ENCODE data around the gene CHRNB2.

The CHRNB2 gene

DNA sequence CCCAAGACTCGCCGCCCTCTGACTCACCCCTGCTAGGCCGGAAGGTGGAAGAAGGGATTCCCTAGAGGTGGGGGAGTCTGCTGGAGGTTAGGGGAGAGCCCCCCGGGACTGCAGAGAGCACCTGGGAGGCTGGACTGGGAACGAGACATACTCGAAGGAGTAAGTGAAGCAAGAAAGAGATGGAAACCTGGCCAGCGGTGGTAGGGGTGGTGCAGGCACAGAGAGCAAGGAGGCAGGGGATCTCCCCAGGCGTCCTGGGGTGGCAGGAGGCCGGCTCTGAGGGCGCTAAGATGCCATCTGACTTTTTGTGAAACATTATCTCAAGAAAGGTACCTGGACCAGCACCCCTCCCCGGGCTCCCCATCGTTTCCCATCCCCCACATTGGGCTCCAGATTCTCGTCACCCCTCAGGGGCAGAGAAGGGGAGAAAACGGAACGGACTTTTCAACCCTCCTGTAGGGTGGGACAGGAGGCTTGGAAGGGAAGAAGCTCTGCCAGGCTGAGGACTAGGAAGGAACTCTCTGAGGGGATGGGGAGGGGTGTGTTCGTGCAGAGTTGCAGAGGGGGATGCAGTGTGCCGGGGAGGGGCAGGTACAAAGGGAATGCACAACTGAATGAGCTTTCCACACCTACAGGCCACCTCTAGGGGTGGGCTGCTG, 708 bp downstream of the CHRNB2 start:
- peaks cover 12% of the 10 kb centered on the region for H3K4me1 ChIP-seq (ENCODE audit: control insufficient read depth, insufficient read depth, low read length)
- no peaks in the 10 kb centered on the region for H3K36me3 ChIP-seq (ENCODE audit: control insufficient read depth, insufficient read depth, low read length)
- H3K27ac ChIP-seq (ENCODE audit: insufficient read depth, low read depth, low read length, poor library complexity, severe bottlenecking) = no peak overlapping the region
- H3K27me3 ChIP-seq (ENCODE audit: control insufficient read depth, insufficient read depth, low read length, poor library complexity, severe bottlenecking) = peaks cover 30% of the 10 kb centered on the region
- WGBS, 2 experiments = 52% methylated on average over 17 of the region's 17 CpGs
- H3K9me3 ChIP-seq (ENCODE audit: control insufficient read depth, low read length) = no peaks in the 10 kb centered on the region
- H3K4me3 ChIP-seq (ENCODE audit: insufficient read depth, low read depth, low read length) = peak overlapping the region; percentile 40

- peaks cover 12% of the 10 kb centered on the region for H3K4me1 ChIP-seq (ENCODE audit: control insufficient read depth, insufficient read depth, low read length)
- no peak overlapping the region for H3K27ac ChIP-seq (ENCODE audit: insufficient read depth, low read depth, low read length, poor library complexity, severe bottlenecking)
- H3K27me3 ChIP-seq (ENCODE audit: control insufficient read depth, insufficient read depth, low read length, poor library complexity, severe bottlenecking) = peaks cover 27% of the 10 kb centered on the region
- H3K36me3 ChIP-seq (ENCODE audit: control insufficient read depth, insufficient read depth, low read length) = no peaks in the 10 kb centered on the region
- 96% methylated on average over 59 of the region's 59 CpGs for WGBS, 2 experiments
- H3K4me3 ChIP-seq (ENCODE audit: insufficient read depth, low read depth, low read length) = no peak overlapping the region
- H3K9me3 ChIP-seq (ENCODE audit: control insufficient read depth, low read length) = no peaks in the 10 kb centered on the region
These were observed 3.8 kb downstream of the CHRNB2 start for GRCh38 chr1:154571244-154571963.

DNA sequence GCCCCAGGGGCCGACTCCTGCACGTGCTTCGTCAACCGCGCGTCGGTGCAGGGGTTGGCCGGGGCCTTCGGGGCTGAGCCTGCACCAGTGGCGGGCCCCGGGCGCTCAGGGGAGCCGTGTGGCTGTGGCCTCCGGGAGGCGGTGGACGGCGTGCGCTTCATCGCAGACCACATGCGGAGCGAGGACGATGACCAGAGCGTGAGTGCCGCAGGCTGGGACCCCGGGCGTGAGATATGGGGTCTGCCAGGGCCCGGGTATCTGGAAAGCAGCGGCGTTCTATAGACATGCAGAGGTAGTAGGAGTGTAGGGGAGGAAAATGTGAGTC, 4.3 kb downstream of the CHRNB2 start:
- H3K9me3 ChIP-seq (ENCODE audit: control insufficient read depth, low read length) = no peaks in the 10 kb centered on the region
- H3K27me3 ChIP-seq (ENCODE audit: control insufficient read depth, insufficient read depth, low read length, poor library complexity, severe bottlenecking) = peaks cover 24% of the 10 kb centered on the region
- WGBS, 2 experiments = 95% methylated on average over 29 of the region's 29 CpGs
- peaks cover 12% of the 10 kb centered on the region for H3K4me1 ChIP-seq (ENCODE audit: control insufficient read depth, insufficient read depth, low read length)
- no peak overlapping the region for H3K27ac ChIP-seq (ENCODE audit: insufficient read depth, low read depth, low read length, poor library complexity, severe bottlenecking)
- H3K4me3 ChIP-seq (ENCODE audit: insufficient read depth, low read depth, low read length) = no peak overlapping the region
- no peaks in the 10 kb centered on the region for H3K36me3 ChIP-seq (ENCODE audit: control insufficient read depth, insufficient read depth, low read length)

- Histone ChIP-seq H3K27me3 (ENCODE audit: control insufficient read depth, insufficient read depth, low read length, poor library complexity, severe bottlenecking) (peaks cover 18% of the 10 kb centered on the region), H3K9me3 (ENCODE audit: control insufficient read depth, low read length) (no peaks in the 10 kb centered on the region), H3K27ac (ENCODE audit: insufficient read depth, low read depth, low read length, poor library complexity, severe bottlenecking) (no peak overlapping the region), H3K4me3 (ENCODE audit: insufficient read depth, low read depth, low read length) (no peak overlapping the region), H3K4me1 (ENCODE audit: control insufficient read depth, insufficient read depth, low read length) (peaks cover 12% of the 10 kb centered on the region), H3K36me3 (ENCODE audit: control insufficient read depth, insufficient read depth, low read length) (no peaks in the 10 kb centered on the region)
- WGBS, 2 experiments = 84 to 86% methylated on average over 10 of the region's 10 CpGs
These were observed 5.0 kb downstream of the CHRNB2 start for GRCh38 chr1:154572468-154573167.

DNA sequence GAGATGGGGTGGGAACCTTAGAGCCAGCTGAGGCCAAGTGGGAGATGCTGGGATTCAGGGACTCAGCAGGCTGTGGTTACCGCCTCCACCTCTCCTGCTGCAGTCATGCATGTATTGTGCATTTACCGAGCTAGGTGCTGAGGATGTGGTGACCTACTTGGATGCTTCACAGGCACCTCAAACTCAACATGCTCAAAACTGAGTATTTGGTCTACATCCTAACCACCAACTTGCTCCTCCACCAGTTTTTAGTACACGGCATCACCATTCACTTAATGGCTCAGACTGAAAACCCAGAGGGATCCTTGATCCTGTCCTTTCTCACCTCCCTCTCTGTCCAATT, 5.6 kb downstream of the CHRNB2 start:
- no peak overlapping the region for H3K4me3 ChIP-seq (ENCODE audit: insufficient read depth, low read depth, low read length)
- peaks cover 10% of the 10 kb centered on the region for H3K4me1 ChIP-seq (ENCODE audit: control insufficient read depth, insufficient read depth, low read length)
- peaks cover 15% of the 10 kb centered on the region for H3K27me3 ChIP-seq (ENCODE audit: control insufficient read depth, insufficient read depth, low read length, poor library complexity, severe bottlenecking)
- no peak overlapping the region for H3K27ac ChIP-seq (ENCODE audit: insufficient read depth, low read depth, low read length, poor library complexity, severe bottlenecking)
- 90 to 92% methylated on average over 3 of the region's 3 CpGs for WGBS, 2 experiments
- H3K9me3 ChIP-seq (ENCODE audit: control insufficient read depth, low read length) = no peaks in the 10 kb centered on the region
- no peaks in the 10 kb centered on the region for H3K36me3 ChIP-seq (ENCODE audit: control insufficient read depth, insufficient read depth, low read length)

GRCh38 chr1:154574716-154575115, 7.1 kb downstream of the CHRNB2 start:
- no peak overlapping the region for H3K27ac ChIP-seq (ENCODE audit: insufficient read depth, low read depth, low read length, poor library complexity, severe bottlenecking)
- no peaks in the 10 kb centered on the region for H3K9me3 ChIP-seq (ENCODE audit: control insufficient read depth, low read length)
- peaks cover 10% of the 10 kb centered on the region for H3K36me3 ChIP-seq (ENCODE audit: control insufficient read depth, insufficient read depth, low read length)
- no peaks in the 10 kb centered on the region for H3K27me3 ChIP-seq (ENCODE audit: control insufficient read depth, insufficient read depth, low read length, poor library complexity, severe bottlenecking)
- H3K4me3 ChIP-seq (ENCODE audit: insufficient read depth, low read depth, low read length) = no peak overlapping the region
- 63 to 70% methylated on average over 7 of the region's 7 CpGs for WGBS, 2 experiments
- peaks cover 4% of the 10 kb centered on the region for H3K4me1 ChIP-seq (ENCODE audit: control insufficient read depth, insufficient read depth, low read length)

DNA sequence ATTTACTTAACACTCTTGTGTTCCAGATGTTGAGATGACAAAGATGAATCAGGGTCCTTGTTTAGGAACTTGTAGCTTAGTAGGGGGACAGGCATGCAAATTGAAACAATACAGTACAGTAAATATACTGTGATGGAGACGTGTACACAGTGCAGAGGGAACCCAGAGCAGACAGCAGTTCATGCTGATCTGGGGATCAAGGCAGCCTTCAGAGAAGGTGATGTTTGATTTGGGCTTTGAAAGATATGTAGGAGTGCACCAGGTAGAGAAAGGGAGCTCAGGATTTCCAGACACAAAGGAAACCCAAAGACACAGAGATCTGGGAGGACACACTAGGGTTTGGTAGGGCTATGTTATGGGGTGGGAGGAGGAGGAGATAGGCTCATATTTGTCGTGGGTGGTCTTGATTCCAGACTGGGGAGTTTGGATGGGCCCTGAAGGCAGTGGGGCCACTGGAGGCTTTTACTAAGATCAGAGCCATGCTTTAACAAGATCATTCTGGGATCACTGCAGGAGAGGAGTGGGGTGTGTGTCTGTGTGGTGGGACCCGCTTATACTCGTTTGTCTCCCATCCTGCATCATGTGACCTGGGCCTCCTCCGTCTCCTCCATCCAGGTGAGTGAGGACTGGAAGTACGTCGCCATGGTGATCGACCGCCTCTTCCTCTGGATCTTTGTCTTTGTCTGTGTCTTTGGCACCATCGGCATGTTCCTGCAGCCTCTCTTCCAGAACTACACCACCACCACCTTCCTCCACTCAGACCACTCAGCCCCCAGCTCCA, 7.8 kb downstream of the CHRNB2 start:
- 93 to 95% methylated on average over 10 of the region's 10 CpGs for WGBS, 2 experiments
- H3K4me3 ChIP-seq (ENCODE audit: insufficient read depth, low read depth, low read length) = no peak overlapping the region
- no peaks in the 10 kb centered on the region for H3K27me3 ChIP-seq (ENCODE audit: control insufficient read depth, insufficient read depth, low read length, poor library complexity, severe bottlenecking)
- H3K27ac ChIP-seq (ENCODE audit: insufficient read depth, low read depth, low read length, poor library complexity, severe bottlenecking) = no peak overlapping the region
- H3K4me1 ChIP-seq (ENCODE audit: control insufficient read depth, insufficient read depth, low read length) = peaks cover 4% of the 10 kb centered on the region
- no peaks in the 10 kb centered on the region for H3K9me3 ChIP-seq (ENCODE audit: control insufficient read depth, low read length)
- peaks cover 10% of the 10 kb centered on the region for H3K36me3 ChIP-seq (ENCODE audit: control insufficient read depth, insufficient read depth, low read length)

DNA sequence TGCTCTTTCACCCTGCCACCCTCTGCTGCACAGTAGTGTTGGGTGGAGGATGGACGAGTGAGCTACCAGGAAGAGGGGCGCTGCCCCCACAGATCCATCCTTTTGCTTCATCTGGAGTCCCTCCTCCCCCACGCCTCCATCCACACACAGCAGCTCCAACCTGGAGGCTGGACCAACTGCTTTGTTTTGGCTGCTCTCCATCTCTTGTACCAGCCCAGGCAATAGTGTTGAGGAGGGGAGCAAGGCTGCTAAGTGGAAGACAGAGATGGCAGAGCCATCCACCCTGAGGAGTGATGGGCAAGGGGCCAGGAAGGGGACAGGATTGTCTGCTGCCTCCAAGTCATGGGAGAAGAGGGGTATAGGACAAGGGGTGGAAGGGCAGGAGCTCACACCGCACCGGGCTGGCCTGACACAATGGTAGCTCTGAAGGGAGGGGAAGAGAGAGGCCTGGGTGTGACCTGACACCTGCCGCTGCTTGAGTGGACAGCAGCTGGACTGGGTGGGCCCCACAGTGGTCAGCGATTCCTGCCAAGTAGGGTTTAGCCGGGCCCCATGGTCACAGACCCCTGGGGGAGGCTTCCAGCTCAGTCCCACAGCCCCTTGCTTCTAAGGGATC, 8.5 kb downstream of the CHRNB2 start:
- Histone ChIP-seq H3K27me3 (ENCODE audit: control insufficient read depth, insufficient read depth, low read length, poor library complexity, severe bottlenecking) (no peaks in the 10 kb centered on the region), H3K9me3 (ENCODE audit: control insufficient read depth, low read length) (no peaks in the 10 kb centered on the region), H3K4me1 (ENCODE audit: control insufficient read depth, insufficient read depth, low read length) (peaks cover 4% of the 10 kb centered on the region), H3K27ac (ENCODE audit: insufficient read depth, low read depth, low read length, poor library complexity, severe bottlenecking) (no peak overlapping the region), H3K36me3 (ENCODE audit: control insufficient read depth, insufficient read depth, low read length) (peaks cover 14% of the 10 kb centered on the region), H3K4me3 (ENCODE audit: insufficient read depth, low read depth, low read length) (no peak overlapping the region)
- WGBS, 2 experiments = 95 to 97% methylated on average over 7 to 8 of the region's 8 CpGs

DNA sequence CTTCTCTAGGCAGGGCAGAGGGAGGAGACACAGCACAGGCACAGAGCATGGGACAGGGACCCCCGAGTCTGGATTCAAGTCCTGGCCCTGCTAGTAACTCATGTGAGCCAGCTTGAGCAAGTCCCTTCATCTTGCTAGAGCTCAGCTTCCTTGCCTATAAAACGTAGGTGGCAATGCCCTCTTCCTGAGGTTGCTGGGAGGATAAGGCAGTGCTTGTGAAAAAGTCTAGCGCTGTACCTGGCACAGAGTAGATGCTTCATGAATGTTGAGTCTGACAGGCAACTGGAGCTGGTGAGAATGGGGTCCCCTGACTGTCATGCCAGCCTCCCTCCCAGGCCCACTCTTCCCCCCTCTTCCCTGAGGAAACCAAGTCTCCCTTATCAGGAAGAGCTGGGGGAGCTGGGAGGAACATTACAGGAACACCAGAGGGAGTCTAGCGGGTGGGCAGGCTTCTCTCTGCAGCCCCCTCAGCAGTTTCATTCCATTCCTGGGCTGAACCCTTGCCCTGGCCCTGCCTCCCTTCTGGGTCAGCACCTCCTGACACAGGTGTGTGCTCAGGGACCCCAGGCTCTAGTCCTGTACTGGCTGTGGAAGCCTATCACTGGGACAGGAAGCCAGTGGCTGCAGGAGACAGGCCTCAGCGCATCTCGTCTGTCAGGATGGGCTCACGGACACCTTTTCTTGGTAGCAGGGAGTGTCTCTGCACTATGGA, 9.9 kb downstream of the CHRNB2 start:
- Histone ChIP-seq H3K27ac (ENCODE audit: insufficient read depth, low read depth, low read length, poor library complexity, severe bottlenecking) (no peak overlapping the region), H3K36me3 (ENCODE audit: control insufficient read depth, insufficient read depth, low read length) (peaks cover 26% of the 10 kb centered on the region), H3K9me3 (ENCODE audit: control insufficient read depth, low read length) (no peaks in the 10 kb centered on the region), H3K27me3 (ENCODE audit: control insufficient read depth, insufficient read depth, low read length, poor library complexity, severe bottlenecking) (no peaks in the 10 kb centered on the region), H3K4me3 (ENCODE audit: insufficient read depth, low read depth, low read length) (no peak overlapping the region), H3K4me1 (ENCODE audit: control insufficient read depth, insufficient read depth, low read length) (peaks cover 3% of the 10 kb centered on the region)
- 91 to 94% methylated on average over 7 of the region's 7 CpGs for WGBS, 2 experiments

Measured in ectodermal cell (in vitro differentiated cells).